Loucy (cell line): ENCODE measurements around the gene ALDH3A2.

Experiments
- H2AFZ ChIP-seq: fragments of 200-600 bp; sonication (generic); 2 replicates; pipeline ENCODE4 v1.6.0; 2016; ENCODE audit warnings: antibody characterized with exemption, mild to moderate bottlenecking, low read length, moderate library complexity
- H3F3A ChIP-seq: fragments of 200-600 bp; 2 replicates; pipeline ENCODE4 v1.6.0; 2016; ENCODE audit warnings: antibody characterized with exemption, low read depth, mild to moderate bottlenecking
- H3K27me3 ChIP-seq: fragments of 200-600 bp; sonication (generic); 2 replicates; pipeline ENCODE4 v1.6.1; 2014; ENCODE audit warnings: low read length, mild to moderate bottlenecking; ENCODE audit not compliant: insufficient read depth, poor library complexity, severe bottlenecking
- H3K36me3 ChIP-seq: fragments of 200-600 bp; sonication (generic); 2 replicates; pipeline ENCODE4 v1.6.1; 2016; ENCODE audit warnings: low read length; ENCODE audit not compliant: insufficient read depth
- H3K4me1 ChIP-seq: fragments of 200-600 bp; sonication (generic); 2 replicates; pipeline ENCODE4 v1.5.1; 2014; ENCODE audit warnings: low read length, mild to moderate bottlenecking; ENCODE audit not compliant: insufficient read depth, poor library complexity, severe bottlenecking
- H3K4me2 ChIP-seq: fragments of 200-600 bp; sonication (generic); 2 replicates; pipeline ENCODE4 v1.6.0; 2014; ENCODE audit warnings: antibody characterized with exemption, low read length, low read depth, mild to moderate bottlenecking; ENCODE audit not compliant: poor library complexity, severe bottlenecking
- H3K4me3 ChIP-seq: fragments of 200-600 bp; sonication (generic); 2 replicates; pipeline ENCODE4 v1.5.1; 2014; ENCODE audit warnings: low read length, mild to moderate bottlenecking, mixed read lengths; ENCODE audit not compliant: poor library complexity, severe bottlenecking
- H3K79me2 ChIP-seq: fragments of 200-600 bp; sonication (generic); 2 replicates; pipeline ENCODE4 v1.6.1; 2014; ENCODE audit warnings: low read length; ENCODE audit not compliant: insufficient read depth
- H3K9ac ChIP-seq: fragments of 200-600 bp; sonication (generic); 2 replicates; pipeline ENCODE4 v1.6.0; 2014; ENCODE audit warnings: mild to moderate bottlenecking, low read depth, low read length, moderate library complexity; ENCODE audit not compliant: poor library complexity, severe bottlenecking
- H3K9me2 ChIP-seq: fragments of 200-600 bp; sonication (generic); replicated peaks from 2 replicates; pipeline ENCODE4 v1.6.1; 2016; ENCODE audit warnings: low read depth, low read length, mixed read lengths
- H3K9me3 ChIP-seq: fragments of 200-600 bp; sonication (generic); 2 replicates; pipeline ENCODE4 v1.6.1; 2014; ENCODE audit warnings: mild to moderate bottlenecking, antibody characterized with exemption, low read length, low read depth; ENCODE audit not compliant: insufficient read depth
- H4K20me1 ChIP-seq: fragments of 200-600 bp; sonication (generic); 2 replicates; pipeline ENCODE4 v1.6.0; 2014; ENCODE audit warnings: antibody characterized with exemption, low read length, mild to moderate bottlenecking; ENCODE audit not compliant: insufficient read depth, poor library complexity, severe bottlenecking
- CTCF ChIP-seq: fragments of 200-600 bp; sonication (generic); conservative IDR thresholded peaks from 2 replicates; pipeline ENCODE4 v1.5.1; 2014; ENCODE audit warnings: mild to moderate bottlenecking, antibody characterized with exemption, low read length
- EZH2phosphoT487 ChIP-seq: fragments of 200-600 bp; IDR thresholded peaks from 2 replicates; pipeline ENCODE4 v1.6.1; 2018; ENCODE audit warnings: antibody characterized with exemption, mild to moderate bottlenecking, moderate library complexity, borderline replicate concordance

Gene ALDH3A2

GRCh38 chr17:19673623-19674022 lies 25.1 kb downstream of the ALDH3A2 start:
- Histone ChIP-seq H3K9me3 (no peaks in the 10 kb centered on the region), H2AFZ (no peak overlapping the region), H3K27me3 (no peaks in the 10 kb centered on the region), H3K36me3 (no peaks in the 10 kb centered on the region), H3K4me1 (no peaks in the 10 kb centered on the region), H3K79me2 (no peaks in the 10 kb centered on the region), H3K4me3 (no peak overlapping the region), H4K20me1 (no peaks in the 10 kb centered on the region), H3K4me2 (no peak overlapping the region), H3K9me2 (no peaks in the 10 kb centered on the region), H3F3A (no peaks in the 10 kb centered on the region), H3K9ac (no peak overlapping the region)
- TF ChIP-seq EZH2phosphoT487, result no peak
- no peak for TF ChIP-seq CTCF

- H3K36me3 ChIP-seq, result no peaks in the 10 kb centered on the region
- H3K9me2 ChIP-seq, result no peaks in the 10 kb centered on the region
- H3F3A ChIP-seq, result no peaks in the 10 kb centered on the region
- no peaks in the 10 kb centered on the region for H3K9me3 ChIP-seq
- no peaks in the 10 kb centered on the region for H3K27me3 ChIP-seq
- no peak overlapping the region for H3K4me3 ChIP-seq
- no peaks in the 10 kb centered on the region for H3K79me2 ChIP-seq
- no peak overlapping the region for H3K4me2 ChIP-seq
- no peaks in the 10 kb centered on the region for H3K4me1 ChIP-seq
- H2AFZ ChIP-seq, result no peak overlapping the region
- no peak overlapping the region for H3K9ac ChIP-seq
- TF ChIP-seq CTCF, result no peak
- no peak for TF ChIP-seq EZH2phosphoT487
- H4K20me1 ChIP-seq, result no peaks in the 10 kb centered on the region
Observed at GRCh38 chr17:19676896-19677295, 28.3 kb downstream of the ALDH3A2 start.

GRCh38 chr17:19677736-19678379 lies 29.3 kb downstream of the ALDH3A2 start:
- H3K9me2 ChIP-seq, result no peaks in the 10 kb centered on the region
- H3K4me3 ChIP-seq, result no peak overlapping the region
- no peak overlapping the region for H3K4me2 ChIP-seq
- H3K36me3 ChIP-seq, result no peaks in the 10 kb centered on the region
- H3K79me2 ChIP-seq, result no peaks in the 10 kb centered on the region
- H3K9ac ChIP-seq, result no peak overlapping the region
- no peak for TF ChIP-seq EZH2phosphoT487
- TF ChIP-seq CTCF, result no peak
- H2AFZ ChIP-seq, result no peak overlapping the region
- no peaks in the 10 kb centered on the region for H3K9me3 ChIP-seq
- H3K4me1 ChIP-seq, result no peaks in the 10 kb centered on the region
- no peaks in the 10 kb centered on the region for H3K27me3 ChIP-seq
- H3F3A ChIP-seq, result no peaks in the 10 kb centered on the region
- H4K20me1 ChIP-seq, result no peaks in the 10 kb centered on the region
